NCI-H2171 (cell line): Measurements from ENCODE around the gene MYO10.
"Not testable (repeated sequence)": the region's sequence is repeated elsewhere in the genome, so short reads cannot be mapped to it uniquely, and the experiment has no call there.

Experiments used
- DNase-seq: peaks from one replicate; lab custom pipeline; 2025; lab: John Stamatoyannopoulos, UW

Gene MYO10

DNA sequence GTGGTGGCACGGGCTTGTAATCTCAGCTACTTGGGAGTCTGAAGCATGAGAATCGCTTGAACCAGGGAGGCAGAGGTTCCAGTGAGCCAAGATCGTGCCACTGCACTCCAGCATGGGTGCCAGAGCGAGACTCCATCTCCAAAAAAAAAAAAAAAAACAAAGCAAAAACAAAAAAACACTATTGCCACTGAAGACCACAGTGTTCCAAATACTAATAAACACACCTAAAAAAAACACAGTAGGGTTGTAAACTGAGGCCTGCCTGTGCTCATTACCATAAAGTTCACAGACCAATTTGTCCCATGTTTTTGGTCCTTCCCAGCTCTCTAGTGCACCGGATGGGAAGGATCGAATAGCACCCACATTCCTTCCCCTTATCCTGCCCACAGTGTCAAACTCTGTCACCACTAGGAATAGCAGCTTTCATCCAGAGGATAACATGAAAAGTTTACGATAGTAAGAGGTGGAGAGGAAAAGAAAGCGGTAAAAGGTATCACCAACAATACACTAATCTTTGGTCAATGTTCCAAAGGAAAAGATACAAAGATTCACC is 49.2 kb downstream of the MYO10 start:
- no peak for DNase-seq

DNA sequence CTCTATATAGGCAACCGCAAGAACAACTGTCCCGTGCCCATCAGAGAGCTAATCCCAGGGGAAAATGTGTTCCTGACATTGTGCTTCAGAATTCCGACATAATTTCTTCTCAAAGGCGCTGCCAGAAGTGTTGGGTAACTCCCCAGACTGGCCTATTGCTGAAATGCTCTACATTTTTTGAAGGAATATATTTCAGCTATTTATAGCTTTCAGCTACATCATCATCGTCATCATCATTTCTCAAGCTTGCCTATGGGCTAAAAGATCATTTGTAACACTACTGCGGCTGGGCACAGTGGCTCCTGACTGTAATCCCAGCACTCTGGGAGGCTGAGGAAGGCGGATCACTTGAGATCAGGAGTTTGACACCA is 49.7 kb downstream of the MYO10 start:
- DNase-seq, result no peak

DNA sequence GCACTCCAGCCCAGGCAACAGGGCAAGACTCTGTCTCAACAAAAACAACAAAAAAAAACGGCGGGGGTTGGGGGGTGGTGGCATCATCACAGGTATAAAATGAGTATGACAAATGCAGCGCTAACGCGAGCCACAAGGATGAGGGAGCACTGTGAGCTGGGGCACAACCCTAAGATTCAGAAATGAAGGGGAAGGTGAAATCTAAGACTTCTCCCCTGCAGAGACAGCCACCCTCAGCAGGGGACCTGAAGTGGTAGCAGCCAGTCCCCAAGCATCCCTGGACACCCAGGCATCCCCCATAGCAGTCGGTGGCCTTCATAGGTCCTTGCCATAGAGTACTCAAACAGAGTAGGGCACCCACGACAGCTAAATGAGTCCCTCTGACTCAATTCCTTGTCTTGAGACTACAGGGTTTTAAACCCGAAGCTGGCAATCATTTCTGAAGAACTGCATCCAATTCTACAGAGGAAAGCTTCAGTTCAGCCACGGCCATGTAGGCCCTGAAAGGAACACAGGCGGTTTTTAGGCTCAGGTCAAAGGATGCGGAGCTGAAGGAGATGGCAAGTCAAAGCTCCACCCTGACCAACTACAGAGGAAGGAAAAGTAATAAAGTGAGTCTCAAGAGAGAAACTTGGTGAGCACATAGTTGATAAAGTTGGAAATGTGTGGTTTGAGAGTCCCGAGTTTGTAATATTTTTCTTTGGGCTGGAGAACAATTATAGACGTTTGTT is 50.3 kb downstream of the MYO10 start:
- no peak for DNase-seq

DNA sequence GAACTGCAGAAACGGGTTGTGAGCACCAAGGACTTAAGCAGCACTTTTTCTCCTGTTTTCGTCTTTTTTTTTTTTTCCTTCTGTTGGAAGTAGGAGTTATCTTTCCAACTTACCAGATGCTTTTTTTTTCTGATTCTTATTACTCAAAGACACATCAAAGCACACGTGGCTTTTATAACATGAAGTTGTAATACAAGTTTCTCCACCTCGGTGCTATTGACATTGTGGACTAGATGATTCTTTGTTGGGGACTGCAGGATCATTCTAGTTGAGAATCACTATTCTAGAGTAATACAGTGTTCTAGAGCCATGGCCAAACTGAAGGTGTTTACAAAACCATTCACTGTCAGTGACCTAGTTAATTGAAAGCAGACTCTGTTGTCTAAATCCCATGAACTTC is 51.5 kb downstream of the MYO10 start:
- no peak for DNase-seq

DNA sequence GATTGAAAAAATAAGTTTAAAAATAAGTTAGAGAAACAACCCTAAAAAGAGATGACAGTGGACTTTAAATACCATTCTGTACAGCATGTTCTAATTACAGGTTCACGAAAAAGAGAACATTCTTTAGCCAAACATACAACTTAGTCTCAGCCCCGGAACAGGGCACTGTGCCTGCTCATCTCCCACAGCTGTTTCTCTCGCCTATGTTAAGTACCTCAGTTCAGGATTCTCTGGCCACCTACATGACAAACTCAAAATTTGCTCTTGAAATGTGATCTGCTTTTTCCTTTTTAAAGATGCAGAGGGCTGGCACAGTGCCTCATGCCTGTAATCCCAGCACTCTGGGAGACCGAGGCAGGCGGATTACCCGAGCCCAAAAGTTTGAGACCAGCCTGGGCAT is 52.3 kb downstream of the MYO10 start:
- no peak for DNase-seq

DNA sequence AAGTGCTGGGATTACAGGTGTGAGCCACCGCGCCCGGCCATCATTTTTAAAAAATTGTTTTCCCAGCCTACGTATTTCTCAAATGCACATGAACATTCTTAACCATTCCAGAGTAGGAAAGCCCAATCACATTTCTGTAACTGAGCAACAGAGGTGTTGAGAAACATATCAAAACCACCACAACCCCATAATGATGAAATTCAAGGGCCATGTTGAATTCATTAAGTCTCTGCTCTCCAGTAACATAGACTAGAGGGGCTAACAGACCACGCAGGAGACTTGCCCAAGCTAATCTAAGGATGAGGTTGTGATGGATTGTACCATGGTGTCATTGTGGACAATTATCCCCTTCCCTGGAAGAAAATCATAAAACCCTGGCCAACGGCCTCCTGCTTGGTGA is 52.9 kb downstream of the MYO10 start:
- no peak for DNase-seq

DNA sequence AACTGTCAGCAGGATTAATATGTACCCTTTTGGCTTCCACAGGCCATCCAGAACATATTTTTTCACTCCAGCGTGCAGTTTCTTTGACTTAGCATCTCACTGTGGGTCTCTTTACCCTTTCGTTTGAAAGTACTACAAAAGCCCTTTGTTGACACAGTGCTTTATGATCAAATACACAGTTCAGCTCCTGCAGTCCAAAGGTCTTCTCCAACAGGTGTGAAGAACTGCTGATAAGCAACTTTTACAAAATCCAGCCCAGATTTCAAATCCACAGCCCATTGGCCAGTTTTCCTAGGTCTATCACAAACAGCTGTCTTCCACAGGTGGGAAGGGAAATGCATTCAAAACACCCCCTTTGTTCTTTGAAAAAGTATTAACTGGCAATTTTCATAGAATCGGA is 54.8 kb downstream of the MYO10 start:
- no peak for DNase-seq

DNA sequence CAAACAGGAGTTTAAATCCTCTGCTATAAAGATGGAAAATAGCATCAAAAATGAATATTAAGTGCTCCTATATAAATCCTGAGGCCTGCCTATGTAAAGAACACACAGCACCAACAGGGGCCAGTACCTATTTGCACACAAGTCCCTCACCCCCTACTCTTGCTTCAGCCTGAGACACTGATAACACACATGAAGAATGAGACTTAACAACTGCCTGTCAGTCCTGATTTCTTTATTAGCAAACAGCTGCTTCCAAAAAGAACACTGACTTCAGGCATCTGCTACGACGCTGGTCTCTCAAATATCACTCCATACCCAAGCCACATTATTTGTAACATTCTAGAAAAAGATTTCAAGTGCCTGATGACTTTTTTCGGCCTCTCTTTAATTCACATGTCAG is 55.5 kb downstream of the MYO10 start:
- no peak for DNase-seq

DNA sequence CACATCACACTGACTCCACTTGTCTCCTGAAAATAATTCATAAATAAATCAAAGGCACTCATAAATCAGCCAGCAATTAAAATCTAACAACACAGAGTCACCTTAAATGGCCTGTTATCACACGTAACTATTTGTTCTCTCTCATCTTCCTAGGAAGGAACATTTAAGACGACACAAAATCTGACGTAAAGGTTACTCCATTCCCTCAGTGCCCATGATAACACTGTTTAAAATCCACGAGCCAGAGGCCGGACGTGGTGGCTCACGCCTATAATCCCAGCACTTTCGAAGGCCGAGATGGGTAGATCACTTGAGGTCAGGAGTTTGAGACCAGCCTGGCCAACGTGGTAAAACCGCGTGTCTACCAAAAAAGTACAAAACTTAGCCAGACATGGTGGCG is 56.4 kb downstream of the MYO10 start:
- DNase-seq, result no peak

DNA sequence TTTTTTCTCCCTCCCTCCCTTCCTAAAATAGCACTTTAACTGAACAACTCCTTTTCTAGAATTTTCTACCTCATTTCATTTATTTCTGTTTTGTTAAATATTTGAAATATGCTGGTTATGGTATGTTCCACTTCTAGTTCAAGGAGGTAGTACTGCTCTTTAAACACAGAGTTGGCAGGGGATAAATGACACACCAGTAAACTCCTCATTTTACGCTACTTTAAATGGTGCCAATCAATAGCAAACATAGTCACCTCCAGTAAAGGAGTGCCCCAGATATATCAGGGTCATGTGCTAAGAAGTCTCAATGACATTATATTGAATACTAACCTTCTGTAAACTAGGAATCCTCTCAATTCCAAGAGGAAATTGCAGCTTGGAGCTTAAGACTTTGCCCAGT is 56.9 kb downstream of the MYO10 start:
- DNase-seq, result no peak

DNA sequence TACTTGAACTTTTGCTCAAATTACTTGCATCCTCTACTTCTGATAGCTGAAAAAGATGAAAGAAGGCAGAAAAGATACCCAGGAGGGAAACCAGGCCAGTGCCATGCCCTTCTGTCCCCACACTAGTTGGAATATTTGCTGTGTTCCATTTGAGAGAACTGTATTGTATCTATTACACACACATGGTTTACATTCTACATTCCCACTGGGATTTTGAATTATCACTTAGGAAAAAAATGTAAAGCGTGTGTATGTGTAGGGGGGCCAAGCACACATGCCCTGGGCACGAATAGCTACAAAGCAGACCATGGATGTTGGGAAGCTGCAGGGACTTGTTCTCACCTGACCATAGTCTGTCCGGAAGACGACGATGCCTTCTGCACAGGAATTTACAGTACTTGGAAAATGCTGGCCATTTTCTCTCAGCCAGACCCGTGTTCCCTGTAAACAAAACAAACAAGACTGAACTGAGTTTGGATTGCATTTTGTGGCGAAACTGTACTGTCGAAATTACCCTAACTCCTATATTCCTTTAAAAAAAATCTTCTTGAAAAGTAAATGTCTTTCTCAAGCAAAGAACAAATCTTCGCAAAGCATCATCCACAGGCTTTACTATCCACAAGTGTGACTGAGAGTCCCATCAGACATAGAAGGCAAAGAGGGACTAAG is 58.7 kb downstream of the MYO10 start:
- DNase-seq, result no peak

DNA sequence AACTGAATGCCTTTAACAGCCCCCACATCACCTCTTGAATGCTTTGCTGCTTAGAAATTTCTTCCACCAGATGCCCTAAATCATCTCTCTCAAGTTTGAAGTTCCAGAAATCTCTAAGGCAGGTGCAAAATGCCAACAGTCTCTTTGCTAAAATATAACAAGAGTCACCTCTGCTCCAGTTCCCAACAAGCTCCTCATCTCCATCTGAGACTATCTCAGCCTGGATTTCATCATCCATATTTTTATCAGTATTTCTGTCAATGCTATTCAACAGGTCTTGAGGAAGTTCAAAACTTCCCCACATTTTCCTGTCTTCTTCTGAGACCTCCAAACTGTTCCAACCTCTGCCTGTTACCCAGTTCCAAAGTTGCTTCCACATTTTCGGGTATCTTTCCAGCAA is 61.7 kb downstream of the MYO10 start:
- not testable (repeated sequence) for DNase-seq

DNA sequence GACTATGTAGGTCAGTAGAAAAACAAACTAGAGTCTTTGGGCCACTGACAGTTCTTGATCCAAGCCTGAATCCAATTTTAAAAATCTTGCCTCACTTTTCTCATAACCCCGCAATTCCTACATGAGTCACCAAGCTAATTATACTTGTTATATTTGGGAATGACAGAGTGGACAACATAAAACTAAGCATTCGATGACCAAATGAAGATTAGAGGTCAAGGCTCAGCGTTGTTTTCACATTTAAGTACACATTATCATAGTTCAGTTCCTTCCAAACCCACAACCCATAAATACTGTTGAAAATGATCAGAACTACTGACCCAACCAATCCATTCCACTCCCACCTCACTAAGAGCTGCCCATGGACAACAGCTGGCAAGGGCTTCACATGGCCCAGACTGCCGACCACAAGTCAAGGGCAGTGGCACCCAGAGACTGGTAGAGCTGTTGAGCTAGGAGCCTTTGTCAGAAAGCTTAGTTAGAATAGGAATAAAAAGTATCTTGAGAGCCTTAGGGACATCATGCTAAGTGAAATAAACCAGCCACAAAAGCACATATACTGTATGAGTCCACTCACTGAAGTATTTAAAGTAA is 64.2 kb downstream of the MYO10 start:
- no peak for DNase-seq

DNA sequence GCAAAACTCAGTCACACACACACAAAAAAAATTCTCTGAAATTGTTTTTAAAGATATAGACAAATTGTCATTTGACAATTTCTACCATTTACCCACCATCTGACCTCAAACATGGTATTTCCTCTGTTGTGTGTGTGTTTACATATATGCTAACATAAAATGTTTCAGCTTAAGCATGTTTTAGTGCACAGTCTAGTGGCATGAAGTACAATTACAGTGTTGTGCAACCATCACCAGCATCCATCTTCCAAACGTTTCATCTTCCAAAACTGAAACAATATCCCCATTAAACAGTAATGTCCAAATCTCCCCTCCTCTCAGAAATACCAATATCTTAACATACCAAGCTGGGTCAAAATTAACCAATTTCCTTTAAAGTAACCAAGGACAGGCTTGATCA is 65.2 kb downstream of the MYO10 start:
- no peak for DNase-seq

DNA sequence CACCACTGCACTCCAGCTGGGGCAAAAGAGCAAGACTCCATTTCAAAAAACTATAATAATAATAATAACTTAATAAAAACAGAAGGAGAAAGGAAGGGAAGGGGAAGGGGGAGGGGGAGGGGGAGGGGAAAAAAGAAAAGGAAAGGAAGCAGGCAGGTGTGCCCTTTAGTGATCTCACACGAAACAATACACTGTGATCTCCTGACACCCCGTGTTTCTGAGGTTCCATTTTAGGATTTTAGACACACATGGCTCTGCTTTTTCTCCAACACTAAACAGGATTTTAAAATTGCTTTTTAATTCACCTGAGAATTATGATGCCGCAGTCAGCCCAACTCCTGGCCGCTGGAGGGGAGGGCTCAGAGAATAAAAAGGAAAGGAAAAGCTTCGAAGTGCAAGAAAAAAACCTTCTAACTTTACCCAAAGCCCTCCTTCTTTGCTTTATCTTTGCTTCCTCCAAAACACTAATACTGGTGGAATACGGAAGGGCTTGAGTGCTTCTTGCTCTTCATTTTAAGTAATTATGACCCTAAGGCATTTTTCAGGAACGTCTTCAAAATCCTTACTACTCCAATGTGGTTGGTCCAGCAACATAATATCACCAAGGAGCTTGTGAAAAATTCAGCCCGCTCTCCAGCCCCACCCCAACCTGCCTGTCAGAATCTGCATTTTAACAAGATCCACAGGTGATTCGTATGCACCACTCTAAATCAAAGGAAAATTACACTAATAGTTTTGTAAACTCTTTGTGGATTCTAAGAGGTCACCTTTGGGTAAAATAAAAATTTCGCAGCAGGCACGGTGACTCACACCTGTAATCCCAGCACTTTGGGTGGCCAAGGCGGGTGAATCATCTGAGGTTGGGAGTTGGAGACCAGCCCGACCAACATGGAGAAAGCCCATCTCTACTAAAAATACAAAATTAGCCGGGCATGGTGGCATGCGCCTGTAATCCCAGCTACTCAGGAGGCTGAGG is 66.0 kb downstream of the MYO10 start:
- DNase-seq, result no peak

DNA sequence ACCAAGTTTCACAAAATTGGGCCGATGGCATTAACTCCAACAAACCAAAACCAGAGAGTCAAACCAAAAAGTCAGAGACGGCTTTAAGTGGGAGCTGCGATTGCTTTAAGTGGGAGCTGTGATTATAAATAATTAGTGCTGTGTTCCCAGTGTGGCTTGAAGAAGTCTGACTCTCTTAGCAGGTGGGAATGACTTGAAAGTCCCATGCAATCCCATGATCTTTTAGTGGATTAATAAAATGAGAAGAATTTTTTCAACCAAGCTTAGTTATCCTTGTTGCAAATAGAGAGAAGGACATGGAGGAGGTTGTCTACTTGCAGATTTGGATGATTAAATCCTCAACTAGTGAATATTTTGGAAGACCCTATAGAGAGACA is 68.5 kb downstream of the MYO10 start:
- no peak for DNase-seq

DNA sequence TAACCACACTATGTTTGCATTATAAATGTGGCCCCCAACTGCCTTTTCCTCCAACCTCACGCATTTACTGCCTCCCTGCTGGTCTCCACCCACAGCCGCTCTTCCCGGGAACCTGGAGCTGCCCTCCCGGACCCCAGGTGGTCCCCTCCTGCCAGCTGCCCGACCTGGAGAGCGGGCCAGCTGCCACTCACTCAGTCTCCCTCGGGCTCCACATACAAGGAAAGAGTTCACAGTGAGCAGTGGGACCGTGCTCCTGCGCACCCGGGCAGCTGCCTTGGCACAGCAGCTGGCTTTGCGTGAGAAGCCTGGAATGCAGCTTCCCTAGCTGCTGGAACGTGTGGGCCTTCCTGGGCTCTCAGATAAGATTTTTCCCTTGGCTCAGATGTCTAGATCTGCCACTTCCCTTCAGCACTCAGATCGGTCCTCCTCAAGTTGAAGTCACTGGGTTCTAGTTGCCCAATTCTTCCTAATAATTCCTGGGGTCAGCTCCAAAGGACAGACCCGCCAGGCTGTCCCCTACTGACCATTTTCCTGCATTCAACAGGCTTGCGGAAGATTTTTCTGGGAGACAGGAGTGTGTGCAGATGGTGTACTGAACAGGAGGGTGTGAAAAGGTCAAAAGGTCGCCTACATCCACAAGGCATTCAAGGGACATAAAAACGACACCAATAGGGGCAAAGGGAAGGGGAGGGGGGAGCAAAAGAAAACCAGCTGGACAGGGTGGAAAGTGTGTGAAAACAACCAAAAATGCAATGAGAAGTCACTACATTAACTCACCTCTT is 69.1 kb downstream of the MYO10 start:
- DNase-seq, result peak; percentile 70

DNA sequence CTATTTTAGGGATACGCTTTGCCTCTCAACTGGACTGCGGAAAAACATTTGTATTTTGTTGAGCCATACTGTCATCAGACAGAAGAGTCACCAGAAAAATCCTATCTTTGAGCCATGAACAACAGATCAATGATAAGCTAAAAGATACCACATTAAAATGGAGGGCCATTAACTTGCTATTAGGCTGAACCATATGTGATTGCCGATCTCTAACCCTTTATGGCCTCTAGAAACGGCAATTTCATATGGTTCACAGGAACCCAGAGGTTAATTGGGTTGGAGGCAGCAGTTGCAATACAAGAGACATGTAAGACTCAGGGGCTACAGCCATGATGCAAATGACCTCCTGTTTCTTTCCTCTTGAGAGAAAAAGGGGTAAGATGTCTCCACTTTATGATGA is 69.8 kb downstream of the MYO10 start:
- DNase-seq, result no peak

DNA sequence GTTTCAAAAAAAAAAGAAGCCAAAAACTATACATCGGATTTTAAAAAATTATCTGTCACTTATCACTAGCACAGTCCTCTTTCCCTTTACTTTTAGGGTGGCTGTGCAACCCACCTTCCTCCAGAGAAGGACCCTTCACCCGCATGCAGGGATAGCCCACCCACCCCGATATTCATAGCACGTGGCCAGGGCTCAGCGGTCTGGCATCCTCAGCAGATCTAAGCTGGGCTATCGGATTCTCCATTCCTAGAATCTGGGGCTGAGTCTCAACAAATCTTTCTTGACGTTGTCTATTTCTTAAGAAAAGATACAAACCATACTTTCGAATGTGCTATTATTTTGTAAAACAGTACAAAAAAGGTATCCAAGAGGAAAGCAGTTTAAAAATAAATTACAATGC is 70.9 kb downstream of the MYO10 start:
- no peak for DNase-seq

DNA sequence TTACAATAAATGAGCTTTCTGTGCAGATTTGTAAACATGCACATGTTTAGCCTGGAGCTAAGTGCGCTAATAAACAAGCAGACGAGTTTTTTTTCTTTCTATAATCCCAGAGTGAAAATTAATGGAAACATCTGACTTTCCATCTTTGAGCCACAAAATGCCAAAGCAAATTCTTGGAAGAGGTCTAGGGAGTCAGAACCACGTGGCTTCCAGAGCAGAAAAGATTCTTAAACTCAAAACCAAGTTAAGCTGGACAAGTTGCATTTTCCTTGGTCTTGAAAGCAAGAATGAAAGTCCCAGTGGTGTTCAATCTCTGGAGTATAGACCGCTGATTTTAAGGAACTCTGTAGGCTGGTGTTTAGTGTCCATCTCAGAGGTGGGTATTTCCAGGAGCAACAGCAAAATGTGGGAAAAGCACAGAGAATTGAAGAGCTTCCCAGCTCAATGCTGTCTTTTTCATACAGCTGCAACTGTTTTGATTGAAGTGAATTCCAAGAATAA is 71.4 kb downstream of the MYO10 start:
- no peak for DNase-seq

DNA sequence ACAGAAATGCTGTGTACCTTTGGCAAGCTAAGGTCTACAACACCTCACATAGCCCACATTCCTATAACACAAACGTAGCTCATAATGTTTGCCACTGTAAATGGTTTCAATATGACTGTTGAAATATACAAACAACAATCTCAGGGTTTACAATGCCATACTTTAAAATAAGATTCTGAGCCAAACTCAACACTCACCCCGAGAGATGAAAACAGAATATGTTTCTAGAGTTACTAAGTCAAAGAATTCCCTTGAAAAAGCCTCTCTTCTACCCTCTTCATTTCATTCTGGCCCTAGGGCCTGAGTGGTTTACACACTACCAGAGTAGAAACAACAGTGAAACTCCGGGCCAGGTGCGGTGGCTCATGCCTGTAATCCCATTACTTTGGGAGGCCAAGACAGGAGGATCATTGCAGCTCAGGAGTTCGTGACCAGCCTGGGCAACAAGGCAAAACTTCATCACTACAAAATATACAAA is 72.6 kb downstream of the MYO10 start:
- no peak for DNase-seq
